Raji (cell line): Measurements from ENCODE around the gene SNED1.

Source experiments
- POLR2A ChIP-seq: IDR thresholded peaks from 2 replicates; pipeline ENCODE4 v1.6.1; 2011; ENCODE audit warnings: low read depth, low read length, control low read depth; ENCODE audit not compliant: insufficient read depth

SNED1 gene

DNA sequence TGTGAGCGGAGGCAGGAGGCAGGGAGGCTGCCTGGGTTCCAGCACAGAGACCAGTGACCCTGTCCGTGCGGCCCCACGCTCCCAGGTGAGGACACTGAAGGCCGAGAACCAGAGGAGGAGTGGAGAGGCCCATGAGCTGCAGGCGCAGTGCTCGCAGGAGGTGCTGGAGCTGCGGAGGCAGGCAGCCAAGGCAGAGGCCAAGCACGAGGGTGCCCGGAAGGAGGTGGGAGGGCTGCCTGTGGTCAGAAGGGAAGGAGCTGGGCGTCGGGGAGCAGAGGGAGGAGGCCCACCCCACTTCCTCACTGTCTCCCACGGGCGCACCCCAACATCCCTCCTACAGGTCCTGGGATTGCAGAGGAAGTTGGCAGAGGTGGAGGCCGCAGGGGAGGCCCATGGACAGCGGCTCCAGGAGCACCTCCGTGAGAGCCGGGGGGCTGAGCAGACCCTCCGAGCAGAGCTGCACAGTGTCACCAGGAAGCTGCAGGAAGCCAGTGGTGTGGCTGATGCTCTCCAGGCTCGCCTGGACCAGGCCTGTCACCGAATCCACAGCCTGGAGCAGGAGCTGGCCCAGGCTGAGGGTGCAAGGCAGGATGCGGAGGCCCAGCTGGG, 33.0 kb upstream of the SNED1 start:
- no peak for TF ChIP-seq POLR2A

DNA sequence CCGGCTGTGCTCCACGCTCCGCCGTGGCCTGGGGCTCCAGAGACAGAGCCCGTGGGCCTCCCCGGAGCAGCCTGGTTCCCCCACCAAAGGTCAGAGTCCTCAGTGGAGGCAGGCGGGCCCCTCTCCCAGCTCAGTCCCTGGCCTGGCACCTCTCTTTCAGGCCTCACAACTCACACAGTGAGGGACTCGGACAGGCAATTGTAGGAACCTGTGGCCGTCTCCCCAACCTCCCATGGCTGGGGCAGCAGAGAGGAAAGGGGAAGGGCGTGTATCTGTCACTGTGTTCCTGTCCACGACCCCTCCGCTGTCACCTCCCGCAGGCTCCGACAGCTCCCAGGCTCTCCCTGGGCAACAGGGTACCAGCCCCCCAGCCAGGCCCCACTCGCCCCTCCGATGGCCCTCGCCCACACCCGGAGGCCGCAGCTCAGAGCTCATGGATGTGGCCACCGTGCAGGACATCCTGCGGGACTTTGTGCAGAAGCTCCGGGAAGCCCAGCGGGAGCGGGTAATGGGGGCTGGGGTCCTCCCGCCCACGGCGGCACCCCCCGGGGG, 32.4 kb upstream of the SNED1 start:
- TF ChIP-seq POLR2A = no peak

DNA sequence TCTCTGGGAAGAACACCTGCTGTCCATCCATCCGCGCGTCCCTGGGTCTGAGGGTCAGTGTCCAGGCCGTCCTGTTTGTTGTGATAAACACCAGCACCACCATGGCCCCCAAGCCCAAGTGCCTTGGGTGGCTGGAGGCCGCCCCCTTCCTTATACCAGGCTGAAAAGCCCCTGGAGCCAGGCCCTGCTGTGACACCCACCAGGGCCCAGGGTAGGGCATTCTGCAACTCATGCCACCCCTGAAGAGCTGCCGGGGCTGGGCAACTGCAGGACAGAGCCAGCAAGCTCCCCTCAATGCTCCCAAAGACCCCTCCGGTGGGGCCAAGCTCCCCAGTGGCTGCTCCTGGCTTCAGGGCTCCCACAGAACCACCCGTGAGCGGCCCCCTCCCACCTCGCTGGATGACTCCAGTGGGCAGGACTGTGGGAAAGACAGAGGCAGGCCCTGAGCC, 31.9 kb upstream of the SNED1 start:
- no peak for TF ChIP-seq POLR2A

DNA sequence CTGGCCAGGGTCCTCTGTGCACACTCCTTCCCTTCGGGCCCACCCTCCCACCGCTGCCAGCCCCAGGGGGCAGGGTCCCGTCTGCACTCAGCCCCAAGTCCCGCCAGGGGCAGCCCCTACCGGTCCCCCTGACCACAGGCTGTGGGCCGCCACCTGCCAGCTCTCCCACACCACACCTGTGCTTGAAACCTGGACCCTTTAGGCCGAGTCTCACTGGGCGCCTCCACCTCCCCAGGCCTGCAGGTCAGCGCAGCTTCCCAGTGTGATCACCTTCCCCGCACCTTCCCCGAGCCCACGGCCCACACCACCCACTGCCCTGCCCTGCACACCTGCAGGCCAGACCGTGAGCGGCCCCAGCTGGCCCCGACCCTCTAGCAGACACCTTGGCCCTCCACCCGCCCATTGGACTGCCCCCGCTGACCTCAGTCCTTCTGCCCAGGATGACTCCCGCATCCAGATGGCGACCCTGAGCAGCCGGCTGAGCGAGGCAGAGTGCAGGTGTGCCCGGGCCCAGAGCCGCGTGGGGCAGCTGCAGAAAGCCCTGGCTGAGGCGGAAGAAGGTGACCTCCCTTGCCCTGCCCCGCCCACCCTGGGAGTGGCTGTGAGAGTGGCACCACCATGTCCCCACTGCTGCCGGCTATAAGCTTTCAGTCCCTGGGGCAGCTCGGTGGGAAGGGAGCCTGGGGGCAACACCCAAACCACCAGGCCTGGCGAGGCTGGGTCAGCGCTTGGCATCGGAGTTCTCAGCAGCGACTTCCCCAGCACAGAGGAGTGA, 31.3 kb upstream of the SNED1 start:
- no peak for TF ChIP-seq POLR2A

DNA sequence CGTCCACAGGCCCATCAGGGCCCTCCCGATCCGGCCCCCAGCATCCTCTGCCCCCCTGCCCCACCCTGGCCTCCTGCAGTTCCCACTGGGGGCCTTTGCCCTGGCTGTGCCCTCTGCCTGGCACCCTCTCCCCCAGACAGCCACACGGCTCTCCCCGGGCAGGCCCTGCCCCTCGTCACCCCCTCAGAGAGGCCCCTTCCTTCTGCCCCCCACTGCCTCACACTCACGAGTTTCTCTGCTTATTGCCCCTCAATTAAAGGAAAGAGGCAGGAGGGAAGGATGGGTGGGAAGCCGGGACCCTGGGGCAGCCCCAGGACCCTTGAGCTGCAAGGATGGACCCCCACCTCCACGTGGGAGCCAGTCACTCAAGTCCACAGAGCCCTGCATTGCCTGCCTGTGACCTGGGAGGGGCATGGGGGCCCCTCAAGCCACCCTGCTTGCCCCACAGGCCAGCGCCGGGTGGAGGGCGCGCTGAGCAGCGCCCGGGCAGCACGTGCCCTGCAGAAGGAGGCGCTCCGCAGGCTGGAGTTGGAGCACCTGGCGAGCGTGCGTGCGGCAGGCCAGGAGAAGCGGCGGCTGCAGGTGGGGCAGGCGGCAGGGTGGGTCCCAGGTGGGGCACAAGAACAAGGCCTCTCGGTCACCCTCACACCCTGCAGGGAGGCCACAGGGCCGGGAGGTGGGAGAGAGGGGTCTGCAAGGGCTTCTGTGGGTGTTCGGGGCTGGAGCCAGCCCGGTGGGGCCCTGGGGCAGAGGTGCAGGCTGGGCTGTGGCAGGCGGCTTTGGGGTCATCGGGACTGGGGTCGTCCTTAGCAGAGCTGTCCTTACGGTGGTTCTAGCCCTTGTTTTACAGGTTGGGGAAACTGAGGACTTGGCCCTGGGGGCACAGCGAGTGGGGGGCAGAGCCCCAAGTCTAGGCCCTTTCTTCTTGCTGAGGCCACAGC, 30.5 kb upstream of the SNED1 start:
- TF ChIP-seq POLR2A = no peak

DNA sequence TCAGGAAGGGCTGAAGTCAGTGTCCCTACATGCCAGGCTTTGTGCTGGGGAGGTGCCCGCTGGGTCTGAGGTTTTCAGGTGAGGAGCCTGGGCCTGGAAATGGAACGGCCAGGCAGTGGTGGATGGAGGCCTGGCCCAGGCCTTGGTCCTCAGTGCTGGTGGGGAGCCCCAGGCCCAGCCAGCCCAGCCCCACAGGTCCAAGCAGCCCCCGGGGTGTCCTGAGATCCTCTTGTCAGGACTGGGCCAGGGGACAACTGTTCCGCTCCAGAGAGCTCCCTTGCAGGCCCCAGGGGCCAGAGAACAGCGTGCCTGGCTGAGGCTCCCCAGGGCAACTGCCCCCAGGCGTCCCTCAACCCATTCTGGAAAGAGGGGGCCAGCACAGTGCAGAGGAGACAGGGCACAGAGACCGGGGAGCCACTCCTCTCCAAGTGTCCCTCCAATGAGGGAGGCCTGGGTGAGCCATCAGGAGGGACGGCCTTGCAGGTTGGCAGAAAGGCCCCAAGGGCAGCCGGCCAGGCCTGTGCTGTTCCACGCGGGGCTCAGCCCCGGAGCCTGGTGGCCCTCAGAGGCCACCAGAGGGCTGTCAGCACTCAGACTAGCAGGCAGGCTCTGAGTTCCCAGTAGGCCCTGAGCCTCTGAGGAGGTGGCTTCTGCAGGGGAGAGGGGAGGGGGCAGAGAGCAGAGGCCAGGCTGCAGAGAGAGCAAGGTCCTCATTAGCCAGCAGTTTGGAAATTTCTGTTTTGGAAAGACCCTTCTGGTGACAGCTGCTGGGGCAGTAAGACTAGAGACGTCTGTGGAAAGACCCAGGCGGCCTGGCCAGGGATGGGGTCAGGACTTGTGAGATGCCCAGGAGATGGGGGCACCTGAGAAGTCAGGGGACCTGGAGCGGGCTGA, 29.4 kb upstream of the SNED1 start:
- no peak for TF ChIP-seq POLR2A

DNA sequence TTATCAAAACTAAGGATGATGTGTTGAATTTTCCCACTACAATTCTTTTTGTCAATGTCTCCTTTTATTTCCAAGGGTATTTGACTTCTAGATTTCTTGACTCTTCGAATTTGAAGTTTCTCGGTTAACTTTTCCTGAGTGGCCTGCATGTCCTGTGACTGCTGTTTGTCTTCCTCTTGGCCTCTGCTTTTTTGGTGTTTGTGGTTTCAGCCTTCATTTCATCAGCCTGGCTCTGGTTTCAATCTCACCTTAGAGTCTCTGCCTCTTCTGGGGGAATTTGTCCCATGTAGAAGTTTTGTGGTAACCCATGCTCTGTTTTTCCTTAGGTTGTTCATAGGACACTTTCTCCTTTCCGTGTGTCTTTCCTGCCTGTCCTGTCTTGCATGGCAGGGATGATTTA, 28.3 kb upstream of the SNED1 start:
- TF ChIP-seq POLR2A = no peak

DNA sequence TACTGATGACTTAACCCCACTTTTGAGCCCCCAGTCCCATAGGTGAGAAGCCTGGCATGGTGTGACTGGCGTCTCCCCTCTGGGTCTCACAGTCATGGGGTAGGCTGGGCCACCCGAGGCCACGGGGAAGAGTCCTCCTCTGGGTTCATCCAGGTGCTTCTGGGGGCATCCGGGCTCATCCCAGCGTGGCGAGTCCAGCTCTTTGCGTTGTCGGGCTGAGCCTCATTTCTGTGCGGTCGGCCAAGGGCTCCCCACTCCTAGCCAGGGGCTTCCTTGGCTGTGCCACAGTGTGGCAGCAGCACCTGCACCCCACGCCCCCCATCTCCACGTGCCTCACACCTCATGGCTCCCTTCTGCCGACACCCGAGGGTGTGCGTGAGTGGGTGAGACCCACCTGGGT, 27.6 kb upstream of the SNED1 start:
- no peak for TF ChIP-seq POLR2A

DNA sequence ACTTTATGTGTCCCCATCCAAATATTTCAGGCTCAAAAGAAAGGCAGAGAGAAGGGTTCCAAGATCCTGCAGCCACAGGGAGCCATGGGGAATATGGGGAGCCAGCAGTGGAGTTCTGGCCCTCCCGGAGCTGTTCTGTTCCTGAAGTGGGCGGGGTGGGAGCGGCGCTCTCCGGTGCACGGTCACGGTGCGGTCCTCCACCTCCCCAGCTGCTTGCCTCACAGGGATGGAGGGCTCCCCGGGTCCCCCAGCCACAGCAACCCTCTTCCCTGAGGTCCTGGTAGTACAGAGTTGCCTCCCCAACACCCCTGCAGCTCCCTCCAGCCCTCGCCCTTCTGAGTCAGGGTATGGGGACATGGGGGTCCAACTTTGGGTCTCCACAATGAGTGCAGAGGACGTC, 26.2 kb upstream of the SNED1 start:
- TF ChIP-seq POLR2A = no peak

DNA sequence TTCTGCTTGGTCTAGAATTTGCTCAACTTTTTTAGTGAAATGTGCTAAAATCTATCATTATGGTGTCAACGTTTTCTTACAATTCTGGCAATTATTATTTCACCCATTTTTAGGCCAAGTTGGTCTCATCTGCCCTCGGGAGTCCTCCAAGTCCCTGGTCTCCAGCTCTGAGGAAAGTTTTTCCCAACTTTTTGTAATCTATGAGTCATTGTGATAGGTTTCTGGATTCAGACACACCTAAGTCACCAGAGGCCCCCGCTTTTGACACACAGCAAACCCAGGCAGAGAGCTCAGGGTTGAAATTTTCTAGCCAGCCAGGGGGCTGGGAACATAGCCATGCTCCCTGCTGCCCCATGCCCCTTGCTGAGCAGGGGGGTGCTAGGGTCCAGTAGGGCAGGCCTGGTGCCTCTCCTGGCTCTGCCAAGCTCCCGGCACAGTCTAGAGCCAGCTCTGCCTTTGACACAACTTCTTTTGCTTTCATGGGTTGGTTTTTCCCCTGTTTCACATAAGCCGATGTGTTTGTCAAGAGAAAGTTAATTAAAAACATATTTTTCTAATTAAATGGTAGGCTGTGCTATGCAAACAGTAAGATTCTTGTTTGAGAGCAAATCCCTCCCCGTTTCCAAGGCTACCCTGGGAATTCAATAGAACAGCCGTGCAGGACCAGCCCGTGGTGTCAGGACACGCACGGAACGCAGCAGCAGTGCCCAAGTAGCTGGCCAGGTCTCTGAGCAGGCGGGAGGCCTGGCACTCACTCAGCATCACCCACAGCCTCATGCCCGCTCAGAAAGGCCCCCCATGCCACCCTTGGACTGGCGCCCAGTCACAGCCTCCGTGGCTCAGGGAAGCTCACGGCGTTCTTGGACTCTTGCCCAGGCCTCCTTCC, 25.5 kb upstream of the SNED1 start:
- TF ChIP-seq POLR2A = no peak

DNA sequence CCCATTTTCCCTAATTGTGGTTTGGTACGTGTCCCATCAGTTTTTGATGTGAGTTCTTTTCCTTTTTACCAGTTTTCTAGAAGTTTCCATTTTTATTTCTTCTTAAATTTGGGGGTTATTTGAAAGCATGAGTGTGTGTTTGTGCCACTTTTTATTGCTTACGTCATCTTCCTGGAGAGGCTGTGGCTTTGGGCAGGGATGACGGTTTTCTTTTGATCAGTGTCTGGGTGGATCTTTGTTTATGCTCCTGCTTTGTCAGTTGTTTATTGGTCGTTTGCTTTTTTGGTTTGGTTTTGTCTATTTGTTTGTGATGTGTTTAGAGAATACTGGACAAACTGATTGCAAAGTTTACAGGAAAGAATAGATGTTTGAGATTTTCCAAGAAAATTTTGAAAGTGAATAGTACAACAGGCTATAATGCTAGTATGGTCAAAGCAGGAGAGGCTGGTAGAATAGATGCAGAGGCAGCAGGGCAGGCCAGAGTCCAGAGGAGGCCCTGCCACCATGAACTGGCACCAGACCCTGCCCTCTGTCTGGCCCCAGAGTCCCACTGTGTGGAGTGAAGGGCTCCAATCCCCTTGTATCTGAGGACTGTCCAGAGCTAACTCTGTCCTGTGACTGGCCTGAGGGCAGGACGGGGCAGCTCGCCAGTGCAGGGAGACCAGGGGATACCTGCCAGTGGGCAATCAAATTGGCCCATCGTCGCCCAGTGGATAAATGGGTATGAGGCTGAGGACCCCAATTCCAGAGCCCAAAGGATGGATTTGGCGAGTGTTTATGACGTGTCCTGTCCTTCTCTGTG, 23.4 kb upstream of the SNED1 start:
- TF ChIP-seq POLR2A = no peak

DNA sequence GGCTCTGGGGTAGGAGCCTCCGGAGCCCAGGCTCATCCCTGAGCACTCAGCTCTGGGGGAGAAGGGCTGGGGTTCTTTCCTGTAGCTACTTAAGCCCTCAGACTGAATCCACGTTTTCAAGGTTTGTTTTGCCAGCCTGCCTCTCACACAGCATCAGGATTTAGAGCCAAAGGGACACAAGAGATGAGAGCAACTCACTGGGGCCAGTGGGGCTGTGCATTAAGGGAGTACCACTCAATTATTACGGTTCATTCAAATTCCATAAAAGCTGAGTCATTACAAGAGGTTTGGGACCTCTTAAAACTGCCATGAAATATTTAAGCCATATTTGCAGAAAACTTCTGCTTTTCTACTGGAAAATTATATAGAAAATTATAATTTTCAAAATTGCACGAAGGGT, 17.1 kb upstream of the SNED1 start:
- TF ChIP-seq POLR2A = no peak
